Measurements from ENCODE around the gene CRYGN. TPM values are rescaled to one million over a fixed set of nuclear protein-coding genes. Genes with fewer than 3 reads are reported as not detected.

The CRYGN gene
- total RNA-seq, 1 donor = not detected

DNA sequence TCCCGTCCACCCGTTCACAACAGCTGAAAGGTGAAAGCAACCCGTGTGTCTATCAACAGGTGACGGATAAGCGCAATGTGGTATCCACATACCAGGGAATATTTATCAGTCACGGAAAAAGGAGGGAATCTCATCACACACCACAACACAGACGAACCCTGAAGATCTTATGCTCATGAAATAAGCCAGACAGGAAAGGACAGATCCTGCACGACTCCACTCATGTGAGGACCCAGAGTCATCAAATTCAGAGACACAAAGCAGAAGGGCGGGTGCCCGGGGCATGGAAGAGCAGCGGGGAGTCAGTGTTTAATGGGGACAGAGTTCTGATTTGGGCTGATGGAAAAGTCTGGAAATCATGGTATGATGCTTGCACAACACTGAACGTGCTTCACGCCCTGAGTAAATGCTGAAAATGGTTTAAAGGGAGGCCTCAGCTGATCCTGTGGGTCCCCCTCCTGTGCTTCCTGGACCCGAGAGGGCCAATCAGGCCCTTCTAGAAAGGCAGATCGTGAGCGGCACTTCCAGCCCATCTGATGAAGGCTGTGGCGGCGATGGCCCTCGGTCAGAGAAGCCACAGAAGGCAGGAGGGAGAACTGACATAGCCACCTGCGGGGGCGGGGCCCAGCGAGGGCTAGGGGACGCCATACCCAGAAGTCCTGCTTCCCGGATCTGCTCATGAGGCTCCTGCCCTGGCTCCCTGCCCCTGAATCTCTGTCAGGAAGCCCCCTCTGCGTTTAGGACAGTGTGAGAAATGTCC is 49.2 kb downstream of the CRYGN start:
- no peak overlapping the region for H3K4me3 ChIP-seq (ENCODE audit: low read length)
- no peaks in the 10 kb centered on the region for H3K4me1 ChIP-seq (ENCODE audit: insufficient read depth, low read length)
- H3K27me3 ChIP-seq (ENCODE audit: insufficient read depth, low read length) = no peaks in the 10 kb centered on the region
- H3K9me3 ChIP-seq (ENCODE audit: low read depth, low read length) = no peaks in the 10 kb centered on the region

DNA sequence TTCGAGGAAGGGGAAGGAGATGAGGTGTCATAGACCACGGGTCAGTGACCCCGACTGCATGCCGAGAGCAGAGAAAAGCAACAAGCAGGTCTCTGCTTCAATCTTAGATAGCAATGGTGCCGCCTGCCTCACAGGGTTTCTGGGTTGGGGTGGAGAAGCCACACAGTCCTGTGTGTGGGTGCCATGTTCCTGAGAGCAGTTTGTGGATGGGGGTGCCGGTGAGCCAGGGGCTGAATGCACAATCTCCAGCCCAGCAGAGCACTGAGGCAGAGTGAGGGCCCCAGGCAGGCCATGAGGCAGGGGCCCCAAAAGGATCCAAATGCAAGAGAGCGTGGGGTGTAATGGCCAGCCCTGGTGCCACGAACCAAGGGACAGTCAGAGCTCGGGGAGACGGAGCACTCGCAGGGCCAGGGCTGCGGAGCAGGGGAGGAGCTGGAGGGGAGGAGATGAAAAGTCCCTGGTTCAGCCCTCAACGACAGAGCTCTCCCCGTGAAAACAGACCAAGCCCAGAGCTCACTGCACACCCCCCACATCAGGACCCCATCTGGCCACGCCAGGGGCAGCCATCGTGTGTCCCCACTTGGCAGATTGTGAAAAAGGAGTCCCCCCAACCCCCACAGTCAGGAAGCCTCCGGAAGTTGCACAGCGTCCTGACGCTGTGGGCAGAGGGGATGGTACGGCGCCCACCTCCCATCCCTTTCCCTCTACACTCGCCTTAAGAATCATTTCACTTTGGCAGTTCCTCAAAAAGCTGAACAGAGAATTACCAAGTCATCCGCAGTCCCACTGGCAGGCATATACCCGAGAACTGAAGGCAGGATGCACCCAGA is 50.0 kb downstream of the CRYGN start:
- no peaks in the 10 kb centered on the region for H3K27me3 ChIP-seq (ENCODE audit: insufficient read depth, low read length)
- H3K4me3 ChIP-seq (ENCODE audit: low read length) = no peak overlapping the region
- H3K9me3 ChIP-seq (ENCODE audit: low read depth, low read length) = no peaks in the 10 kb centered on the region
- no peaks in the 10 kb centered on the region for H3K4me1 ChIP-seq (ENCODE audit: insufficient read depth, low read length)

GRCh38 chr7:151389096-151389767 is 50.7 kb downstream of the CRYGN start:
- Histone ChIP-seq H3K9me3 (ENCODE audit: low read depth, low read length) (no peaks in the 10 kb centered on the region), H3K4me1 (ENCODE audit: insufficient read depth, low read length) (no peaks in the 10 kb centered on the region), H3K27me3 (ENCODE audit: insufficient read depth, low read length) (no peaks in the 10 kb centered on the region), H3K4me3 (ENCODE audit: low read length) (no peak overlapping the region)

DNA sequence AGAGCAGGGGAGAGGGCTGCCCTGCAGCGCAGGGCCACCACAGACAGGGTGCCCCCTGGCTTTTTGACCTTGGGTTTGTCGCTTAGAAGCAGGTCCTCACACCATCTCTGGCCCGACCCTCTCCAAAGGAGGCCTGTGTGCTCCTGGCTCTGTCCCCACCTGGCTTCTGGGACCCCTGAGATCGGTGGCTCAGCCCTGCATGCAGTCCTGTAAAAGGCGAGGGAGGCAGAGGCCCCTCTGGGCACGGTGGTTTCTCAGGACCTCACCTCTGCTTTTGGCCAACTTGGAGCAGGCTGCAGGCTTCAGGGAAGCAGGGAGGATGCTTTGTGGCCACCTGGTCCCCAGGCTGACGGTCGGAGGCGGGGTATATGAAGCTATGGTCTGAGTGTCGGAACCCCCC is 51.5 kb downstream of the CRYGN start:
- Histone ChIP-seq H3K4me1 (ENCODE audit: insufficient read depth, low read length) (no peaks in the 10 kb centered on the region), H3K9me3 (ENCODE audit: low read depth, low read length) (no peaks in the 10 kb centered on the region), H3K27me3 (ENCODE audit: insufficient read depth, low read length) (no peaks in the 10 kb centered on the region), H3K4me3 (ENCODE audit: low read length) (no peak overlapping the region)

DNA sequence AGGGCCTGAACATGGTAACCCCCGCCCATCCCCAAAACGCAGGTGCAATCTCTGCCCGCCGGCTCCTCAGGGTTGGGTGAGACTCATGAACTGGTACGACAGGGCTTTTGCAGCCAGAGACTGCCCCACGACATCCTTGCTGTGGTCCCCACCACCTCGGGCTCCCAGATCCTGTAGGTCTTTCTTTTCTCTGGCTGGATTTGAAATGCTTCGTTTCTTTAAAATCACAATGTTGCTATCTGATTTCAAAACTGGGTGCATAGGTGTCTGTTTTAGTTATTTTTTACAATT is 52.0 kb downstream of the CRYGN start:
- no peaks in the 10 kb centered on the region for H3K27me3 ChIP-seq (ENCODE audit: insufficient read depth, low read length)
- H3K4me1 ChIP-seq (ENCODE audit: insufficient read depth, low read length) = no peaks in the 10 kb centered on the region
- no peaks in the 10 kb centered on the region for H3K9me3 ChIP-seq (ENCODE audit: low read depth, low read length)
- H3K4me3 ChIP-seq (ENCODE audit: low read length) = no peak overlapping the region

- peaks cover 5% of the 10 kb centered on the region for H3K27me3 ChIP-seq (ENCODE audit: insufficient read depth, low read length)
- peaks cover 2% of the 10 kb centered on the region for H3K4me1 ChIP-seq (ENCODE audit: insufficient read depth, low read length)
- H3K9me3 ChIP-seq (ENCODE audit: low read depth, low read length) = no peaks in the 10 kb centered on the region
- H3K4me3 ChIP-seq (ENCODE audit: low read length) = no peak overlapping the region
Measured at GRCh38 chr7:151387161-151388006, 52.6 kb downstream of the CRYGN start.

DNA sequence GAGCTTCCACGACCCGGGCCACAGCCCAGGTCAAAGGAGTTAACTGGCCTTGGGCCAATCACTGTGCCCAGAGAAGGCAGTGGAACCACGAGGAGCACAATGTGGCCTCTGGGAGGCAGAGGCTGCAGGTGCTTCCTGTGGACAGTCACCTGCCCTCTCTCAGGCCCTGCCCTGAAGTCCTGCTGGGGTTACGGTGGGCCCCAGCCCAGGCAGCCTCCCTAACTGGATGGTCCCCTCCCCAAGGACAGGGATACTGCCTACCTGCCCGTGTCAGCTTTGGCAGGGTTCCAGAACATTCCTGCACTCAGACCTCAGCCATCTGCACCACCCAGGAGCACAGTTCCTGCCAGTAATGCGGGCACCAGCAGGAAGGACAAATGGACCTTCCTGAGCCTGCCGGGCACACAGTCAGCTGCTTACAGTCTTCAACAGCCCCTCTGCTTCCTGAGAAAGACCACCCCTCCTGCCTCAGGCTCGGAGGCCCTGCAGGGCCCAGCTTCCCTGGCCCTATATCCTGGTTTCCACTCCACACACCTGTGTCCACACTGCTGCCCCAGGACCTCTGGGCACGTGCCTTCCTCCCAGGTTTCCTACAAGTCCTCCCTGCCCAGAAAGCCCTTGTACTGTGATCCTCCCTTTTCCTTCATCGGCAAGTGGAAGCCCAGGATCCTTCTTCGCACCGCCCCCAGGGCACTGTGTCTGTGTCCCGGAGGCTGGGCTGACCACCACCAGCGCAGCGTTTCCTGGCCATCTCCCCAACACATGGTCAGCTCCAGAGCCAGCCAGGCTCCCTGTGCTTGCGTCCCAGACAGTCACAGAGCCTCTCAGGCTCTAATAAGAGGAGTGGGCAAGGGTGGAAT is 53.4 kb downstream of the CRYGN start:
- H3K4me3 ChIP-seq (ENCODE audit: low read length) = no peak overlapping the region

GRCh38 chr7:151385626-151386300 is 54.2 kb downstream of the CRYGN start:
- H3K9me3 ChIP-seq (ENCODE audit: low read depth, low read length) = no peaks in the 10 kb centered on the region
- peaks cover 11% of the 10 kb centered on the region for H3K27me3 ChIP-seq (ENCODE audit: insufficient read depth, low read length)
- no peak overlapping the region for H3K4me3 ChIP-seq (ENCODE audit: low read length)
- peaks cover 18% of the 10 kb centered on the region for H3K4me1 ChIP-seq (ENCODE audit: insufficient read depth, low read length)

More for the DNA sequence above, 53.4 kb downstream of the CRYGN start:
- H3K9me3 ChIP-seq (ENCODE audit: low read depth, low read length) = no peaks in the 10 kb centered on the region
- peaks cover 10% of the 10 kb centered on the region for H3K4me1 ChIP-seq (ENCODE audit: insufficient read depth, low read length)
- H3K27me3 ChIP-seq (ENCODE audit: insufficient read depth, low read length) = peaks cover 11% of the 10 kb centered on the region

- H3K27me3 ChIP-seq (ENCODE audit: insufficient read depth, low read length) = peaks cover 11% of the 10 kb centered on the region
- no peak overlapping the region for H3K4me3 ChIP-seq (ENCODE audit: low read length)
- no peaks in the 10 kb centered on the region for H3K9me3 ChIP-seq (ENCODE audit: low read depth, low read length)
- peaks cover 24% of the 10 kb centered on the region for H3K4me1 ChIP-seq (ENCODE audit: insufficient read depth, low read length)
Measured at GRCh38 chr7:151384776-151385625, 54.9 kb downstream of the CRYGN start.

- peaks cover 11% of the 10 kb centered on the region for H3K27me3 ChIP-seq (ENCODE audit: insufficient read depth, low read length)
- H3K4me1 ChIP-seq (ENCODE audit: insufficient read depth, low read length) = peaks cover 24% of the 10 kb centered on the region
- no peaks in the 10 kb centered on the region for H3K9me3 ChIP-seq (ENCODE audit: low read depth, low read length)
- H3K4me3 ChIP-seq (ENCODE audit: low read length) = no peak overlapping the region
Measured at GRCh38 chr7:151384352-151384697, 55.6 kb downstream of the CRYGN start.

GRCh38 chr7:151383638-151384351 is 56.1 kb downstream of the CRYGN start:
- H3K27me3 ChIP-seq (ENCODE audit: insufficient read depth, low read length) = peaks cover 11% of the 10 kb centered on the region
- H3K9me3 ChIP-seq (ENCODE audit: low read depth, low read length) = no peaks in the 10 kb centered on the region
- no peak overlapping the region for H3K4me3 ChIP-seq (ENCODE audit: low read length)
- peaks cover 24% of the 10 kb centered on the region for H3K4me1 ChIP-seq (ENCODE audit: insufficient read depth, low read length)

DNA sequence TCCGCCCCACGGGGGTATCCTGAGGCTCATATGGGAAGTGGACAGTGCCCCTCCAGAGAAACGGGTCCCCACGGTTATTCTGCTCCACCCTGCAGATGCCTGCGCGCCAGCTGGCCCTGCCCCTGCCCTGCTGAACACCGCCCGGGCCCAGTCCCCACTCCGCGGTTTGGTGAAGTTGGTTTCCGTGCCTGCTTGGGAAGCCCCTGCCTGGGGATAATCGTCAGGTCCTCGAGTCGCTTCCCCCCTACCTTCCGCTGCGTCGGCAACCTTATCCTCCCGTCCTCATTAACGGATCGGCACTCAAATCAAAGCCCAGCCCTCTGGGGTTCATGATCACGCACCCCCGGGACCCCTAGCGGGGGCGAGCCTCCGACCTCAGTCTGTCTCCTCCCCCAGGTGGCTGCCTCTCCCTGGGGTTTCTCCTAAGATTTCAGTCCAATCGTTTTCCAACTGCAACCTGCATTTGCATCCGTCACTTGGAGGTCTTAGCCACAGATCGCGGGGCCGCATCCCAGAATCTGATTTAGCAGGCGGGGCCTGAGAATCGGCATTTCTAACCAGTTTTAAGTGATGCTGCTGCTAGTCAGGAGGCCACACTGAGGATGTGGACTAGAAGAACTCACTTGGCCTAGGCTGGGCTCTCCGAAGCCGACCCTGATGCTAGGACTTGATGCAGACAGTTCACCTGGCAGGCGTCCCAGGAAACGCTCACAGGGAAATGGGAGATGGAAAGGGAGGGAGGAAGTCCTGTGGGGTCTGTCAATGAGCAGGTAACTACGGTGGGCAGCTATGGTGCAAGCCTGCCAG is 57.7 kb downstream of the CRYGN start:
- Histone ChIP-seq H3K27me3 (ENCODE audit: insufficient read depth, low read length) (peaks cover 11% of the 10 kb centered on the region), H3K4me1 (ENCODE audit: insufficient read depth, low read length) (peaks cover 24% of the 10 kb centered on the region), H3K4me3 (ENCODE audit: low read length) (no peak overlapping the region), H3K9me3 (ENCODE audit: low read depth, low read length) (no peaks in the 10 kb centered on the region)

Data from mononuclear cell (primary cell).